Suppressor macrophage (primary cell): Measurements from ENCODE around the gene ATP10D.
A peak's percentile ranks its signal among the peaks of the same experiment; 100 is the strongest.
"Not testable (repeated sequence)": the region's sequence is repeated elsewhere in the genome, so short reads cannot be mapped to it uniquely, and the experiment has no call there.

ENCODE experiments used
- DNase-seq, 4 experiments: peaks; one replicate each; pipeline ENCODE4 v3.0.0-alpha.2; 2020 to 2022
- total RNA-seq, 17 experiments: gene quantifications; one replicate each; lab custom pipeline; 2026; ENCODE audit warnings: mixed read lengths in 6 of 17, inconsistent platforms in 3 of 17; lab: John Stamatoyannopoulos, UW

Gene ATP10D
- total RNA-seq: 17.9 to 82.6 (median 59.1) reads per million in 17 experiments

DNA sequence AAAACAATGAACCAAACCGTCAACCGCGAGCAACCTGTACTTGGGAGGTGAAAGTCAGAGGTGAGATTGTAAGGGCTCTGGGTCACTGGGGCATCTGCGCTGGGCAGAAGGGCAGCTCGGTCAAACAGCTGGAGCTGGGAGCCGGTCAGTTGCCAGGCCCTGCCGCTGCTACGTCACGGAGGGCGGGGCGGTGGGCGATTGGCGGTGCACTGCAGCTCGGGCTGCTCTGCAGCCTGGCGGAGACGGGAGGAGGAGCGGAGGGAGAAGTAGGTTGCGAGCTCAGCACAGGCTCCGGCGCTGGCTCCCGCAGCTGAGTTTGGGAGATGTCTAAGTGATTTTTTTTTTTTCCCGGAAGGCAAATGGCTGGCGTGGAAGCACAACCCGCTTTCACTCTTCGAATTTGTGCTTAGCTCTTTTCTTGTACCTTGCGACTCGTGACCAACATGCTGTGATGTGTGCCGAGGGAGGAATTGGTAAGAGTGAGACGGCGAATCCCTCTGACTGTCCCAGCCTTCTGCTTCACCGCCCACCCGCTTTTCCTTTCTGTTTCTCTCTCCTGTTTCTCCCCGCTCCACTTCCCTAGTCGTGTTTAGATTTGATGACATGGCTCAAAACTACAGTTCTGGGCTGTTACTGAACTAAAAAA lies at the start of gene ATP10D:
Gene ATP10D, plus strand, starts transcription at position 229 of the 646 bp plus-strand sequence. CDS start 27,266 bp downstream, outside the sequence.
- peak; percentile 95 to 98 (median 96) for DNase-seq

DNA sequence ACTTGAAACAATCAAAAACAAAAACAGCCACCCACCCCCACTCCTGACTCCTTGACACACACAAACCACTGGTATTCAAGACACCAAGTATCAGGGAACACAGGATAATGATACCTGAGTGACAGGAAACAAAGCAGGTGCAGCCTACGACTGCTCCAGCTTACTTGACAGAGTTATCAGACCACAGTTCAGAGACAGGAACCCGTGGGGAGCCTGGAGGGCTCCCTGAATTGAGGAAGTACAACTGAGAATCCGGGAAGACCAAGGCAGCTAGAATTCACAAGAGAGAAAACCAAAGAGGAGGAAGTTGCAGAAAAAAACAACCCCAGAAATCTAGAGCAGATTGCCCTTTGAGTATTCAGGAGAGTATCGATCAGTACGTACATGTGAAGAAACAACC lies 42.1 kb upstream of the ATP10D start:
- peak; percentile 67 to 85 (median 82) for DNase-seq

- DNase-seq: peak in 2 of 4 experiments; percentile 13 to 29
Measured at GRCh38 chr4:47444031-47444430, 41.0 kb upstream of the ATP10D start.

DNA sequence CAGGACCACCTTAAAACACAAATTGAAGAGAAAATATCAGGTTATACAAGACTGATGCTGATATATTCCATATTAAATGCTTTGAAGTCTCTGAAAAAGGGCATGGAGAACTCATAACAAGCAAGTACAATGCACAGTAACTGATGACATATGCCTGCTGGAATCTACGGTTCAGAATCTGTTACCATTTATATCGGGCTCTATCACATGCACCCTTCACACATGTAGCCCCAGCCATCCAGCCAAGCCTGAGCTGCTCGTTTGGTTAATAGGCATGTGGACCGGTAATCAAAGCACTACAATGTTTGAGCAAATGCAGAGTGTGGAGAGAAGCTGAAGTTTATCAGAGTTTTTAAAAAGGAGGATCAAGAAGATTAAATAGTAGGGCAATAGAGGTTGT lies 33.4 kb upstream of the ATP10D start:
- DNase-seq: no peak

DNA sequence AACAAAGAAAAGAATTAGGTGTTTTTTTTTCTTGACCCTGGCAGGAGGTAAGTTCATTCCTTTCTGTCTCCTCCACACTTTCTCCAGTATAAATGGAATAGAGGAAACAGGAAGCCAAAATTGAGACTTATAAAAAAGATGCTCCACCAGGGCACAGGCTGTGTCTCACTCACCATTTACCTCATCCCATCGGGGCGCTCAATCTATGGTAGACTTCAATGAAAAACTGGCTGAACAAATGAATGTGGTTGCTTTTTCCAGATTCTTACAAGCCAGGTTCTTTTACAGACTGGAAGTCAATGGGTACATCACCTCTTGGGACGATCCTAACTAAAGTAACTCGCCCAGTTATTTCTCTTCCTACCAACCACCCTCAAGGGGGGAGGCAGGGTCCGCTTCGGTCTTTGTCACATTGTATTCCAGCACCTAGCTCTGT lies 22.3 kb upstream of the ATP10D start:
- peak in 2 of 4 experiments; percentile 7 to 18 for DNase-seq

DNA sequence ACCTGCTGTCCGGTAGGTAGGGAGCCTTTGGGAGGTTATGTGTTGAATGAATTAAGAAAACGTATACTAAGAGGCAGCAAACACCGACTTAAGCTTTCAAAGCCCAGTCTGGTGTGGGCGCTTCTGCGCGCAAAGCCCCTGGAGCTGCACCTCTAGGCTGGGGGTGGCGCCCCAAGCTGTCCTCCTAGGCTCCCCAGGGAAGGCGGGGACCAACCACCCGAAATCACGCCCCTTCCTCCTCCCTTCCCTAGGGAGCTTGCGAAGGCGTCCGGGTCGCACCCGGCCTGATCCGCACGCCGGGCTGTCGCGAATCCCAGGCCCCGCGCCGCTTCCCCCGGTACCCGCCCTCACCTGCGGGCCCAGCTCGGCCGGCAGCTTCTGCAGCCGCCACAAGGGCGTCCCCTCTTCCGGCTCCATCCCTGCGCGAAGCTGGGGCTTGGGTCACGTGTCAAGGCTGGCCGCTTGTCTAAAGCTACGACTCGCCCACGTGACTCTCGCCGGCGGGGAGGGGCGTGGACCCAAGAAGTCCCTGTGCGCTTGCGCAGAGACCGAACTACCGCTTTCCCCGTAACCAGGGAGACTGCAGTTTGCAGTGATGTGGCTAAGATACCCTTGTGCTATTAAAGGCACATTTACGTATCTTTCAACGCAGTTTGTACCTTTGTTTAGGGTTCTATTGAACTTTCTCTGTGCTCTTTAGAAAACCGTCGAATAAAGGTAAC lies 21.7 kb upstream of the ATP10D start, which contains the start of gene COMMD8:
Gene COMMD8, minus strand, starts transcription at position 468 of the 722 bp plus-strand sequence. Its CDS starts 51 bp downstream, at position 417.
- DNase-seq: peak; percentile 99 to 100 (median 99)

DNA sequence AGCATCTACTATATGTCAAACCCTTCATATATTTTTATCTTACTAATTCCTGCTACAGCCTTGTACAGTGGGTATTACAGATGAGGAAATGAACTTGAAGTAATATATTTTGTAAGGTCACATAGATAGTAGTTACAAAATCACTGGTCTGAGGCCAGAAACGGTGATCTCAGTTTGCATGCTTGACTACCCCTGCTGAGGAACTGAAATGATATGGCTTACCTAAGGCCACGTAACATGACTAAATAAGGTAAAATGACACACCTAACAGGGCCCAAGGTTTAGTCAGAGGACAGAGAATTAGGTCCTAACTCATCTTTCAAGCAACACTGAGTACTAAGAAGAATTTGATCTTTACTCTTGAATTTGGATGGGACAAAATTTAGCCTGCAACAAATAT lies 20.1 kb upstream of the ATP10D start:
- peak in 1 of 4 experiments; percentile 28 for DNase-seq

DNA sequence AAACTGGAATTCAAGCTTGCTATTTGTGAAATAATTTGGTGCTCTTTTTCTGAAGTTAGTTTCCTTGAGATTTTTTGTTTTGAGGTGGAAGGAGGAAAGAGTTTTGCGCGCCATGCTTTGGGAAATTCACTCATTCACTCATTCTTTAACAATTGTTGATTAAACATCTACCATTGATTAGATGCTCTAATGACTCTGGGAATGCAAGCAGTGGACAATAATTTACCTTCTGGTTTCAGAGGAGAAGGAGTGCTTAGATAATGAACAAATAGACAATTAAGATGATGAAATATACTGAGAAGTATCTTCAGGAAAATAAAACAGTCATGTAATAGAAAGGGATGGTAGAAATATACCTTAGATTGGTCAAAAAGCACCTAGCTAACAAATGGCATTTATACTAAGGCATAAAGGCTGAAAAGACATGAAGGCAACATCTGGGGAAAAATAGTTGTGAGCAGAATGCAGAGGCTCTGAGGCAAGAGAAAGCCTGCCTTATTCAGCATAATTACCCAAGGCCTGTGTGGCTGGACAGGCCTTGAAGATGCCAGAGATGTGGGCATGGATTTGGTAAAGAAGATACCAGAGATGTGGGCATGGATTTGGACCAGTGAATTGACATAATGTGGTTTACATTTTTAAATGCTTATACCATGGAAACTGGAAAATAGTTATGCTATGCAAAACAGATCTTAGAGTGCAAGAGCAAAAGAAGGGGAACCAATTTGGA lies 18.9 kb upstream of the ATP10D start:
- no peak for DNase-seq

DNA sequence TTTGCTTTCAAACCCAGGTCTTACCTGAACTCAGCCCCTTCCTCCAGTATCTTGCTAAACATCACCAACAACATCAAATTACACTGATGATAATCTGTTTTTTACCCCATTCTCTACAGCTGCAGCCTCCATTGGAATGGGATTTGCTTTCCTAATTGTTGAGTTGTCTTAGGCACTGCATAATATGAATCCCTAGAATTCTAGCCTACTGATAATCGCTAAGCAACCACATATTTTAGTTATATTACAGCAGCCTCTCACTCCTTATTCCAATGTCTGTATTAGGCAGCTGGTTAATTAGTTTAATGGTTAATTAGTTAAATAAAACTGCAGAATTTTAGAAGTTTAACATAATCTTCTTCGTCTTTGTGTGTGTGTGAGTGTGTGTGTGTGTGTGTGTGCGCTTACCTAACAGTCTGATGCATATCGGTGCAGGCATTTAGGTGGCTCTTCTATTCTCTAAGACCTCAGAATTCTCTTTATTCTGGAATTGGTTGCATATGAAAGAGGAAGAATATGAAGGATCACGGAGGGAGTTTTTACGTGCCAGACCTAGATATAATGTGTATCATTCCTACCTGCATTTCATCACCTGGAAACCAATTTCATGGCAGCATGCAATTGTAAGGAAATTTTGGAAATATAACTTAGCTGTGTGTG lies 16.2 kb upstream of the ATP10D start:
- no peak for DNase-seq

DNA sequence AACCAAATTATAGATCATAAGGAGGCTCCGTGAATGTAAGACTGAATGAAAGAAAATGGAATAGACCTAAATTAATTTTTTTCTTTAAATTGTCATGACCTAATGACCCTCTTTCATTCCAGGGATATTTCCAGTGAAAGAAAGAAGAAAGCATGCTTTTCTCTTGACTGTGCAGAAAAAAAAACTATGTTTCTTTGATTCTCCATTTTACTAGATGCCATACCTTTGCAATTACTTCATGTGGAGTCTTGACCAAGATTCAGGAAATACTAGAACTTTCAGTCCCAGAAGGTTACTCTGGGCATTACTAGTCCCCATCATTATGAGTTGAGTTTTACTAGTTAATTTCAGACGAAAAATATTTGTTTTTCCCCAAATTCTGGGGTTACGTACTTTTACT lies 15.1 kb upstream of the ATP10D start:
- no peak for DNase-seq

GRCh38 chr4:47471064-47471463 lies 14.0 kb upstream of the ATP10D start:
- no peak for DNase-seq

GRCh38 chr4:47471591-47471990 lies 13.5 kb upstream of the ATP10D start:
- DNase-seq: no peak

- no peak for DNase-seq
Measured at GRCh38 chr4:47473141-47473750, 11.8 kb upstream of the ATP10D start.

- DNase-seq: no peak
Measured at GRCh38 chr4:47474799-47475198, 10.3 kb upstream of the ATP10D start.

DNA sequence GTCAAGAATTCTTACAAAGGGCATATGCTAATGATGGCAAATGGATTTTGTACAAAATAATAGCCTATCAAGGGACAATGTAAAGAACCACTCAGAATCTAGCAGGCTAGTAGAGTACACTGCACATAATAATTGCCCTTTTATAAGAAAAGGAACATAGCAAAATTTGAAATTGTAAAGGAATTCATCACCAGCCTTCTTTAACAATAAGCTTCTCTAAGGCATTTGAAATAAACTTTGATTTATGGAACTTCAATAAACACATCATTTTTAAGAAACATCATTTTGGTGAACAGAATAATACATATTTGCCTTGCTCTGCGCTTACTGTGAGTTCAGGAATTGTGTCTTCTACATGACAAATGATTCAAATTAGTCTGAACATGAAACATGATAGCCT lies 9.7 kb upstream of the ATP10D start:
- no peak for DNase-seq

GRCh38 chr4:47478804-47479203 lies 6.3 kb upstream of the ATP10D start:
- DNase-seq: no peak

- peak; percentile 33 to 82 (median 54) for DNase-seq
Measured at GRCh38 chr4:47482326-47482725, 2.7 kb upstream of the ATP10D start.

- no peak for DNase-seq
Measured at GRCh38 chr4:47483745-47484144, 1.3 kb upstream of the ATP10D start.

DNA sequence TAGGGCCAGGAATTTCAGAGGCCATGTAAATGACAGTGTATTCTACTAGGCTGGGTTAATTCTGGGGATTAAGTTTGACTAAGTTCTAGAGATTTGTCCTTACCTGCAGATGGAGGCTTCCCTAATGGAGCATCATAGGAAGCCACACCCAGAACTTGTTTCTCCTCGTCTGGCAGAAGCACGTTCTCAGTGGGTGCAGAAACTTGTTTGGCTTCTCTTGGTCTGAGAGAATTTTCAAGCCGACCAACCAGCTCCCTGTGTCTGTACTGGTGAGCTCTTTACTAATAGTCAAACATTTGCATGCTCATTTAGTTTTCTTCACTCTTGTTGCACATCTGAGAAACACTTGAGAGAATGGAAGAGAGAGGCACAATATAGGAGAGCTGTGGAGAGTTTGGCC lies 907 bp upstream of the ATP10D start:
- DNase-seq: no peak

DNA sequence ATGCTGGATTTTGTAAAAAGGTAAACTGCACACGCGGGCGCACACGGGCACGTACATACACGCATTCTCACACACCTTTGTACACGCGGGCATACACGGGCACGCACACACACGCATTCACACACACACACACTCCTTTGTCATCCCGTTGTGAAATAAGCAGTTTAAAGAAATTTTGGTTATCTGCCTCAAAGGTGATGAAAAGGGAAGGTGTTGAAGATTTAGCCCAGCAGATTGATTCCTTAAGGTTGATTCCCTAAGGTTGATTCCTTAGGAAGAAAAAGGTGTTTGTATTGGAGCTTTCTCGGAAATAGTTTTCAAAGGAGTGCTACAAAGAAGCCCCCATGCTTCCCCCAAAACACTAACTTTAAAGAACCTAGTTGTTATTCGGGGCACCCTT lies 693 bp downstream of the ATP10D start:
- no peak for DNase-seq

DNA sequence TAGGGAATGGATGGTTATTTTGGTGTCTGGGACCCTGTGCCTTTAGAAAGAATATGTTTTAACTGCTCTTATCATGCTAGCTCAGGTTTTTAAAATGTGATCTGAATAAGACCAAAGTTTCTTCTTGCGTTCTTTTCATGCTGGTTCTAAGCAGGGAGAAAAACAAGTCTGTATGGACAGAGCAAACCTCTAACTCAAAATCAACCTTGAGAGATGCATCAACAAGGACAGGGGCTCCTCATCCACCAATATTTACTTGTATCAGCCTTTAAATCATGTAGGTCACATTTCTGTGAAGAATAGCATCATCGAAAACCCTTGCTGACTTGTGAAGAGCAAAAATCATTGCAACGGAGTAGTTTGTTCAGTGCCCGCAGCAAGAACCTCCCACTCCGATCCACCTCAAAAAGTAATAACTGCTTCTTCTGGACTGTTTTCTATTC lies 1.2 kb downstream of the ATP10D start:
- DNase-seq: no peak

DNA sequence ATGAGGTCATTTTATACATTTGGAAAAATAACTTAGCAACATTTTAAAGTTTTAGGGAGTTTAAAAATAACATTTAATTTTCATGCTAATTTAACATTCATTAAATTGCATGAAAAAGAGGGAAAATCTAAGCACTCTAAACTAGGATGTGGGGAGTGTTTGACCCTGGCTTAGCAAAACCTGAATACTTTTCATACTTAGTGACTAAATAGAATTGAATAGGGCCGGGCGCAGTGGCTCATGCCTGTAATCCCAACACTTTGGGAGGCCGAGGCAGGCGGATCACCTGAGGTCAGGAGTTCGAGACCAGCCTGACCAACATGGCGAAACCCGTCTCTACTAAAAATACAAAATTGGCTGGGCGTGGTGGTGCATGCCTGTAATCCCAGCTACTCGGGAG lies 1.7 kb downstream of the ATP10D start:
- not testable (repeated sequence) for DNase-seq
